Fibroblast of peridontal ligament (primary cell): ENCODE measurements around the gene TNIP1.
A peak's percentile ranks its signal among the peaks of the same experiment; 100 is the strongest.

Source experiments
- DNase-seq: peaks from one replicate; pipeline ENCODE4 v3.0.0-alpha.2; 2010; ENCODE audit errors: extremely low read depth

The TNIP1 gene

GRCh38 chr5:151022511-151023018 lies 58.3 kb downstream of the TNIP1 start:
- DNase-seq = no peak

GRCh38 chr5:151021746-151022145 lies 59.1 kb downstream of the TNIP1 start:
- DNase-seq = no peak

GRCh38 chr5:151020304-151021110 lies 60.3 kb downstream of the TNIP1 start, which contains the start of gene GPX3:
Gene GPX3, plus strand, starts transcription at chr5:151020591. Its CDS starts 64 bp downstream, at chr5:151020655.
- DNase-seq = peak; percentile 41

GRCh38 chr5:151019331-151019730 lies 61.5 kb downstream of the TNIP1 start:
- DNase-seq = no peak

- DNase-seq = no peak
Measured at GRCh38 chr5:151018846-151019245, 62.0 kb downstream of the TNIP1 start.

GRCh38 chr5:151017897-151018296 lies 62.9 kb downstream of the TNIP1 start:
- DNase-seq = no peak

GRCh38 chr5:151016700-151017099 lies 64.1 kb downstream of the TNIP1 start:
- peak; percentile 18 for DNase-seq

- no peak for DNase-seq
Measured at GRCh38 chr5:151015974-151016587, 64.8 kb downstream of the TNIP1 start.

GRCh38 chr5:151014680-151015343 lies 66.0 kb downstream of the TNIP1 start:
- peak; percentile 68 for DNase-seq

- no peak for DNase-seq
Measured at GRCh38 chr5:151012862-151013261, 68.0 kb downstream of the TNIP1 start.

- no peak for DNase-seq
Measured at GRCh38 chr5:151008906-151009305, 71.9 kb downstream of the TNIP1 start.

- DNase-seq = no peak
Measured at GRCh38 chr5:151008210-151008491, 72.7 kb downstream of the TNIP1 start.

GRCh38 chr5:151007430-151008209 lies 73.2 kb downstream of the TNIP1 start:
- DNase-seq = peak; percentile 24

- DNase-seq = no peak
Measured at GRCh38 chr5:151006704-151007334, 74.0 kb downstream of the TNIP1 start.

- DNase-seq = peak; percentile 93
Measured at GRCh38 chr5:151005950-151006576, 74.8 kb downstream of the TNIP1 start.

- DNase-seq = peak; percentile 53
Measured at GRCh38 chr5:151005187-151005949, 75.5 kb downstream of the TNIP1 start.

GRCh38 chr5:151004499-151004898 lies 76.3 kb downstream of the TNIP1 start:
- DNase-seq = no peak

- DNase-seq = no peak
Measured at GRCh38 chr5:151003503-151003860, 77.4 kb downstream of the TNIP1 start.

GRCh38 chr5:151002681-151003502 lies 77.9 kb downstream of the TNIP1 start:
- no peak for DNase-seq
